CD4-positive, alpha-beta T cell (primary cell): ENCODE measurements around the gene KBTBD6. TPM values are rescaled to one million over a fixed set of nuclear protein-coding genes. Genes with fewer than 3 reads are reported as not detected.
"Not testable (repeated sequence)": the region's sequence is repeated elsewhere in the genome, so short reads cannot be mapped to it uniquely, and the experiment has no call there.

Source experiments
- ATAC-seq: fragments of 200-7000 bp; cut with Tn5 transposase; one replicate; pipeline ENCODE4 v1.10.0; 2022; ENCODE audit warnings: mild to moderate bottlenecking; ENCODE audit not compliant: poor library complexity
- CTCF ChIA-PET: fragments of 350-600 bp; sonication (Branson Sonifier 250); formaldehyde crosslinking; loops from one replicate; lab custom pipeline; 2021; ENCODE audit warnings: antibody characterized with exemption, inconsistent platforms; lab: Charles Lee
- POLR2A ChIA-PET: fragments of 350-600 bp; sonication (Branson Sonifier 250); formaldehyde crosslinking; loops from one replicate; lab custom pipeline; 2021; ENCODE audit warnings: antibody characterized with exemption, inconsistent platforms; lab: Charles Lee
- DNase-seq, 14 experiments: peaks; one replicate each; pipeline ENCODE4 v3.0.0-alpha.2; 2013 to 2020; ENCODE audit warnings: mixed read lengths in 2 of 14
- H3K27ac ChIP-seq, 2 donors: one replicate each; pipeline versions ENCODE4 v1.5.1 to v1.7.0; 2013; ENCODE audit warnings: low read length in 2 of 2, low read depth in 1 of 2, mild to moderate bottlenecking in 1 of 2
- H3K27me3 ChIP-seq, 2 experiments: 1 replicate in 1 of 2; 2 replicates in 1 of 2; pipeline versions ENCODE4 v1.6.1 to v1.7.0; 2013; ENCODE audit warnings: low read length in 2 of 2, control low read depth in 1 of 2, mild to moderate bottlenecking in 1 of 2, moderate library complexity in 1 of 2; ENCODE audit not compliant: insufficient read depth in 2 of 2, control insufficient read depth in 1 of 2
- H3K36me3 ChIP-seq: one replicate; pipeline ENCODE4 v1.6.1; 2013; ENCODE audit warnings: low read length, control low read depth; ENCODE audit not compliant: insufficient read depth
- H3K4me1 ChIP-seq: one replicate; pipeline ENCODE4 v1.6.1; 2013; ENCODE audit warnings: low read length, control low read depth; ENCODE audit not compliant: insufficient read depth
- H3K4me3 ChIP-seq: one replicate; pipeline ENCODE4 v1.5.1; 2013; ENCODE audit warnings: mild to moderate bottlenecking, low read length, moderate library complexity
- H3K9me3 ChIP-seq, 2 experiments: 1 replicate in 1 of 2; 2 replicates in 1 of 2; pipeline versions ENCODE4 v1.6.1 to v1.7.0; 2013; ENCODE audit warnings: low read length in 2 of 2, mild to moderate bottlenecking in 2 of 2, control low read depth in 1 of 2, moderate library complexity in 1 of 2; ENCODE audit not compliant: control insufficient read depth in 1 of 2, insufficient read depth in 1 of 2
- H3K27ac Mint-ChIP-seq: one replicate; pipeline ENCODE4 v1.8.0; 2020; ENCODE audit warnings: mixed read lengths
- H3K27me3 Mint-ChIP-seq: one replicate; pipeline ENCODE4 v1.8.0; 2021; ENCODE audit warnings: mixed read lengths
- H3K36me3 Mint-ChIP-seq: one replicate; pipeline ENCODE4 v1.8.0; 2021; ENCODE audit warnings: low read depth, mixed read lengths
- H3K4me1 Mint-ChIP-seq: one replicate; pipeline ENCODE4 v1.8.0; 2021; ENCODE audit warnings: low read depth, mixed read lengths
- H3K4me3 Mint-ChIP-seq: one replicate; pipeline ENCODE4 v1.8.0; 2020; ENCODE audit warnings: mild to moderate bottlenecking, mixed read lengths
- H3K9me3 Mint-ChIP-seq: one replicate; pipeline ENCODE4 v1.8.0; 2020; ENCODE audit warnings: mixed read lengths
- intact Hi-C, 2 experiments: fragments of 100-400 bp; cut with DNase I in 1 of 2; cut with micrococcal nuclease in 1 of 2; formaldehyde crosslinking; loops; one replicate each; pipeline versions ENCODE4 v1.15.1 to v1.9.0; 2023 to 2025; cut with DNase I, micrococcal nuclease
- total RNA-seq, 174 experiments: library from RNA in 2 of 174; stranded (reverse) in 2 of 174; gene quantifications; one replicate each; pipeline ENCODE4 v1.2.3 and lab custom pipeline; 2021 to 2026
- TF ChIP-seq, protein P1 (sequence below): fragments of 200-600 bp; IDR thresholded peaks from one replicate; pipeline ENCODE4 v1.8.0; 2022; ENCODE audit warnings: antibody characterized with exemption, mild to moderate bottlenecking

Gene KBTBD6
- total RNA-seq, 2 experiments from 2014 or later, result 6.8 to 7.2 TPM

DNA sequence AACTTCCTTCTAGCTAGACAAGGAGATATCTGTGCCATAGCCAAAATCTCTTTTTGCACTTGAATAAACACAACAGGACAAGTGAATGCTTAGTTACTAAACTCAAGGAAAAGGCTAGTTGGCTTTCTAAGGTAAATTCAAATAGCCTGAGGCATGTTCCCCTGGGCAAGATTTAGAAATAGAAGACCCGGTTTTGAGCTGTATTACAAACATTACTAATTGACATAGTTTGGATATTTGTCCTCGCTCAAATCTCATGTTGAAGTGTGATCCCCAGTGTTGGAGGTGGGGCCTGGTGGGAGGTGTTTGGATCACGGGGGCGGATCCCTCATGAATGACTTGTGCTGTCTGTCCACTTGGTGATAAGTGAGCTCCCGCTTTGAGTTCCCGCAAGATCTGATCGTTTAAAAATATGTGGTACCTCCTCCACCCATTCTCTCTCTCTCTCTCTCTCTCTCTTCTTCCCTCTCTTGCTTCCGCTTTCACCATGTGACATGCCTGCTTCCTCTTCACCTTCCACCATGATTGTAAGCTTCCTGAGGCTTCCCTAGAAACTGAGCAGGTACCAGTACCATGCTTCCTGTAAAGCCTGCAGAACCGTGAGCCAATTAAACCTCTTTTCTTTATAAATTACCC lies 3.9 kb upstream of the KBTBD6 start:
- H3K27me3 ChIP-seq, result no peaks in the 10 kb centered on the region
- Mint-ChIP-seq H3K4me3 (peak overlapping the region; percentile 65), H3K4me1 (peaks cover 23% of the 10 kb centered on the region), H3K27ac (no peak overlapping the region), H3K9me3 (no peaks in the 10 kb centered on the region), H3K36me3 (peaks cover 9% of the 10 kb centered on the region), H3K27me3 (no peaks in the 10 kb centered on the region)
- H3K4me1 ChIP-seq, result peaks cover 15% of the 10 kb centered on the region
- ChIA-PET CTCF (no interaction called here), POLR2A (interaction anchor here (0.6 kb wide), 1 partner anchor 1330 kb away, joined by 3 read pairs; no protein-coding TSS in a partner anchor)
- no peaks in the 10 kb centered on the region for H3K36me3 ChIP-seq
- ATAC-seq (no peak), DNase-seq (no peak)
- no peak overlapping the region for H3K4me3 ChIP-seq
- intact Hi-C loops, result loop anchor here in 1 of 2 experiments (10.0 kb wide), 1 partner anchor 212 kb away; no protein-coding TSS in a partner anchor
- TF ChIP-seq, protein P1, sequence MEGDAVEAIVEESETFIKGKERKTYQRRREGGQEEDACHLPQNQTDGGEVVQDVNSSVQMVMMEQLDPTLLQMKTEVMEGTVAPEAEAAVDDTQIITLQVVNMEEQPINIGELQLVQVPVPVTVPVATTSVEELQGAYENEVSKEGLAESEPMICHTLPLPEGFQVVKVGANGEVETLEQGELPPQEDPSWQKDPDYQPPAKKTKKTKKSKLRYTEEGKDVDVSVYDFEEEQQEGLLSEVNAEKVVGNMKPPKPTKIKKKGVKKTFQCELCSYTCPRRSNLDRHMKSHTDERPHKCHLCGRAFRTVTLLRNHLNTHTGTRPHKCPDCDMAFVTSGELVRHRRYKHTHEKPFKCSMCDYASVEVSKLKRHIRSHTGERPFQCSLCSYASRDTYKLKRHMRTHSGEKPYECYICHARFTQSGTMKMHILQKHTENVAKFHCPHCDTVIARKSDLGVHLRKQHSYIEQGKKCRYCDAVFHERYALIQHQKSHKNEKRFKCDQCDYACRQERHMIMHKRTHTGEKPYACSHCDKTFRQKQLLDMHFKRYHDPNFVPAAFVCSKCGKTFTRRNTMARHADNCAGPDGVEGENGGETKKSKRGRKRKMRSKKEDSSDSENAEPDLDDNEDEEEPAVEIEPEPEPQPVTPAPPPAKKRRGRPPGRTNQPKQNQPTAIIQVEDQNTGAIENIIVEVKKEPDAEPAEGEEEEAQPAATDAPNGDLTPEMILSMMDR, result no peak
- H3K27ac ChIP-seq, result no peak overlapping the region
- H3K9me3 ChIP-seq, result no peaks in the 10 kb centered on the region

DNA sequence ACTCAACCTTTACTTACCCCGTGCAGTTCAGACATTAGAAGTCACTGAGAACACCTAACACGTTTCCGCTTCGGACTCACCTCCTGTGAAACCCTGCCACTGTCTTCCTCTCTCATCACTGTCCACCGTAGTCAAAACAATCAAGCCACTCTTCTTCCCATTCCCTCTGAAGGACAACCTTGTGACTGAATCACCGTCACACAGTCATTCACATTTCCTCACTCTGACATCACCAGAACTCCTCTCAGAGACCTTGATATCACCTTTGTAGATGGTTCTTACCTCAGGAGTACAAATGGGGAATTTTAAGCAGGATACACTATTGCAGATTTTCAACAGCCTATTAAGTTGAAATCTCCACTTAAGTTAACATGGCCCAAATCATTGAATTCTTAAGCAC lies 1.3 kb upstream of the KBTBD6 start:
- ATAC-seq (no peak), DNase-seq (no peak)
- Histone ChIP-seq H3K36me3 (no peaks in the 10 kb centered on the region), H3K4me1 (peaks cover 33% of the 10 kb centered on the region), H3K4me3 (no peak overlapping the region), H3K9me3 (no peaks in the 10 kb centered on the region), H3K27me3 (no peaks in the 10 kb centered on the region), H3K27ac (no peak overlapping the region)
- ChIA-PET POLR2A (no interaction called here), CTCF (no interaction called here)
- TF ChIP-seq, protein P1, result no peak
- Mint-ChIP-seq H3K27ac (peak overlapping the region; percentile 10), H3K4me1 (peaks cover 41% of the 10 kb centered on the region), H3K4me3 (peak overlapping the region; percentile 96), H3K36me3 (peaks cover 18% of the 10 kb centered on the region), H3K9me3 (no peaks in the 10 kb centered on the region), H3K27me3 (no peaks in the 10 kb centered on the region)
- intact Hi-C loops, result loop anchor here (1.0 to 10.0 kb wide), 6 partner anchors 59 to 212 kb away; partner anchors contain the start of genes WBP4 (in 2 of the 2), KBTBD7 (in 1 of the 2) and NAA16 (in 1 of the 2)

DNA sequence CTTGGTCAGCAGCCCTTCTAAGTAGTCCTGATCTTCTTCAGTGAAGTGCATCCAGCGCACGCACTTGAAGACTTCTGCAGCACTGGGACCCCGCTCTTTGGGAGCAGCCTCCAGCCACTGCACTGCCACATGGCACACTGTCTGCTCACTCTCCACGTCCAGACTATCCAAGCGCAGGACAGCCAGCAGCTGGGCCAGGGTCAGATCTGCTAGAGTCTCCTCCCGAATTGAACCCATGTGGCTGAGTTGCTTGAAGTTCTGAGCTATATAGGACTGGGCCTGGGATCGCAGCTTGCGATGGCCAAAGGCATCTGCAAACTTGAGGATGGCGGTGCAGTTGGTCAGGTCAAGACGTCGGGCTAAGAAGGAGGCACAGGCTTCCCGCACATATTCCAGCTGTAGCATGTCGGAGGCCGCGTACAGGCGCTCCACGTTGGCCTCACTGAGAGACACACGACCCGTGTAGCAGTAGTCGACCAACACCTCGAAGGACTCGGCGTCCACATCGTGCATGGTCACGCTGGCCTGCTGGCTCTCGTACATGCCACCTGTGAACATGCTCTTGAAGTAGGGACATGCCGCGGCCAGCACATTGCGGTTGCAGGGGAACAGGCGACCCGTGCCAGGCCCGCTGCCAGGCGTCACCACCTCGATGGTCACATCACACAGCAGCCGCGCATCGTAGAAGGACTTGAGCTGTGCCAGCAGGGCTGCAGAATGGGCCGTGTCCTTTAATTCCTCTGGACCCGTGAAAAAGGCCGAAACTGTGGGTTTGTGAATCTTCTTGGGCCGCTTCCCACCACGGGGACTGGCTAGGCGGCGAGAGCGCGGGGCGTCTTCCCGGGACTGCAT lies 716 bp downstream of the KBTBD6 start:
- intact Hi-C loops, result loop anchor here (1.0 to 10.0 kb wide), 7 partner anchors 57 to 210 kb away; partner anchors contain the start of genes WBP4 (in 2 of the 2), KBTBD7 (in 1 of the 2), MTRF1 (in 1 of the 2) and NAA16 (in 1 of the 2)
- peak in 1 of 14 experiments; percentile 14 for DNase-seq
- H3K4me1 Mint-ChIP-seq, result peaks cover 60% of the 10 kb centered on the region
- not testable (repeated sequence) for H3K36me3 ChIP-seq, H3K9me3 ChIP-seq, ATAC-seq, H3K27me3 ChIP-seq, H3K9me3 Mint-ChIP-seq, H3K27me3 Mint-ChIP-seq
- peak overlapping the region; percentile 96 for H3K4me3 Mint-ChIP-seq
- CTCF ChIA-PET, result interaction anchor here (0.8 to 1.0 kb wide), 2 partner anchors 61 to 77 kb away, joined by 3 read pairs; no protein-coding TSS in a partner anchor
- peaks cover 37% of the 10 kb centered on the region for H3K4me1 ChIP-seq
- POLR2A ChIA-PET, result interaction anchor here (1.2 kb wide), 2 partner anchors 63 to 72 kb away, joined by 3 to 4 read pairs; partner anchors contain the start of gene KBTBD7
- H3K27ac Mint-ChIP-seq, result peak overlapping the region; percentile 86
- peak overlapping the region; percentile 50 to 68 for H3K27ac ChIP-seq
- peak overlapping the region; percentile 91 for H3K4me3 ChIP-seq
- peaks cover 28% of the 10 kb centered on the region for H3K36me3 Mint-ChIP-seq

DNA sequence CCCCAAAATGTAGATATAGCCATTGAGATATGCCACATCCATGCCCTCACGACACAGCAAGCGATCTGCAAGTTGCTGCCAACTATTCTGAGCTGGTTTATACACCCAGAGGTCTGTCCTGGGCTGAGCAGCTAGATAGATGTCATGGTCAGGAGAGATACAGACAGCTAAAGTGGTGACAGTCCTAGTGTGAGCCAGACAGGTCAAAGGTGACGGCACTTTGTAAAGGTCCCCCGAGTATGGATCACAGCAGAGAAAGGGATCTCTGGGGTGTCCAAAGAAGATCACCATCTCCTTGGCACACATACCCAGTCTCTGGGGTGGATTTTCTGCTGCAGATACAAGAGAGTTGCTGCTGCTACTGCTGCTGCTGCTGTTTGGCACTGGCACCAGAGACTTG lies 1.4 kb downstream of the KBTBD6 start:
- H3K4me1 Mint-ChIP-seq, result peaks cover 60% of the 10 kb centered on the region
- POLR2A ChIA-PET, result not testable (repeated sequence)

More for the DNA sequence above, 1.4 kb downstream of the KBTBD6 start:
- H3K9me3 ChIP-seq, H3K9me3 Mint-ChIP-seq, CTCF ChIA-PET, H3K36me3 ChIP-seq, H3K27ac ChIP-seq, ATAC-seq, H3K27me3 Mint-ChIP-seq, DNase-seq, H3K27me3 ChIP-seq: not testable (repeated sequence)
- Mint-ChIP-seq H3K27ac (peak overlapping the region; percentile 40), H3K4me3 (peak overlapping the region; percentile 96), H3K36me3 (peaks cover 35% of the 10 kb centered on the region)
- Histone ChIP-seq H3K4me1 (peaks cover 37% of the 10 kb centered on the region), H3K4me3 (peak overlapping the region; percentile 91)
- intact Hi-C loops, result loop anchor here (5.0 to 10.0 kb wide), 3 partner anchors 181 to 209 kb away; partner anchors contain the start of gene NAA16 (in 1 of the 2)
